G401.6 (cell line): ENCODE measurements around the gene HS3ST3A1.
"Not testable (repeated sequence)": the region's sequence is repeated elsewhere in the genome, so short reads cannot be mapped to it uniquely, and the experiment has no call there.

Source experiments
- FAIRE-seq: peaks from 2 replicates; lab custom pipeline; 2012; peaks lifted over from hg19 to GRCh38; lab: Jason Lieb, UNC

Gene HS3ST3A1

DNA sequence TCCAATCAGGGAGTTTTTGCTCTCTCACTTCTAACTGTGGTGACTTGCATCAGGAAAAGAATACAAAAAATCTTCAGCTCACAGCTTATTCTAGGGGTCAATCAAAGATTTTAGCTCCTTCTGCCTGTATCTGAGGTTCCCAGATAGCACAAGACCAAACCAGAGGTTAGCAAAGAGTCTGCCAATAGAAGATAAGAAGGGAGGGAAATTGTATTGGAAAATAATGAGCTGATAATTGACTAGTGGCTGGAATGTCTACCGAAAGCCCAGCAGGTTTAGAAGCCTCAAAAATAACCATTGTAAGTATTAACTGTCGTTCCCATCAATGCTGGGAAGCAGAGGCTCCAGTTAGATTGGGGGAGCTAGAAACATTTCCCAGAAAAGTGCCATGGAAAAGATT is 26.3 kb downstream of the HS3ST3A1 start:
- no peak for FAIRE-seq

DNA sequence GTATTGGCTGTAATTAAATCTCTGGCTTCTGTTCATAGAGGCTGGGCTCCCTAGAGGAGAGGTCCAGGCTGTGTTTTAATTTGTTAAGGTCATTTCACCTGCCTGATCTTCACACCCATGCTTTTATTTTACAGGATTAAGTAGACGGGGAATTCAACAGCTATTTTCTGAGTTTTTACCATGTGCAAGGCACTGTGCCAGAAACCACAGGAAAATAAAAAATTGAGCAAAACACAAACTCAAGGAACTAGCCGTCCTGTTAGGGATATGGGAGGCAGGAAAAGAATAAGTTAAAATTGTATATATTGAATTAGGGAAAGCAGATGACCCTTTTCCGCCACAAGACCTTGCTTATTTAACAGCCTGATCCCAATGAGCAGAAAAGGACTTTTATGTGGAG is 29.1 kb downstream of the HS3ST3A1 start:
- no peak for FAIRE-seq

DNA sequence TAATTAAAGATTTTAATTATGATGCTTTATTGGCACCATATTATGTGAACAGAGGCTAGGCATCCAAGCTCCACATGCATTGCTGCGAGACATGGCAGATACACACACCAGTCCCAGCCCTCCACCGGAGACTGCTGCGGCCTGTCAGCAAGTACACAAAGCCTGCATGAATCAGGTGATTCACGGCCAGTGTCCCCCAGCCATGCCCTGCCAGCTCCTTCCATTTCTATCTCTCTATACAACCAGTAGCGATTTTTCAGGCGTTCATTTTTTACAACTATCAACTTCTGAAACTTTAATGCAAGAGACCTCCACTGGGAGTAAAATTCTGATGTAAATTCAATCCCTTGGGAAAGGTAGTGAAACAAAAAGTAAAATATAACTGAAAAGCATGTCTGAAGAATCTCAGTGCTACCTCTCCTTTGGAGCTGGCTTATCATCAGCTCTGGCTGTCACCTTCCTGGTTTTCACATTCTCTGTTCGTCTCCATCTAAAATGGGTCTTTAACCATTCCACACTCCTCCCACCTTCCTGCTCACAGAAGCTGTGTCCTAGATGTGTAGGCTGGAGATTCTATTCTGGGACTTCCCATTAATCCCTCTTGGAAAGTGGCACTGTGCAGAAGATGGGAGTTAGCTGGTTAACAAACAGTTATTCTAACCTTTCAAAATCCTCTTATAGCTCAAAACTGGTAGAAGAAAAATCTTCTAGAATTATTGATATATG is 32.2 kb downstream of the HS3ST3A1 start:
- no peak for FAIRE-seq

DNA sequence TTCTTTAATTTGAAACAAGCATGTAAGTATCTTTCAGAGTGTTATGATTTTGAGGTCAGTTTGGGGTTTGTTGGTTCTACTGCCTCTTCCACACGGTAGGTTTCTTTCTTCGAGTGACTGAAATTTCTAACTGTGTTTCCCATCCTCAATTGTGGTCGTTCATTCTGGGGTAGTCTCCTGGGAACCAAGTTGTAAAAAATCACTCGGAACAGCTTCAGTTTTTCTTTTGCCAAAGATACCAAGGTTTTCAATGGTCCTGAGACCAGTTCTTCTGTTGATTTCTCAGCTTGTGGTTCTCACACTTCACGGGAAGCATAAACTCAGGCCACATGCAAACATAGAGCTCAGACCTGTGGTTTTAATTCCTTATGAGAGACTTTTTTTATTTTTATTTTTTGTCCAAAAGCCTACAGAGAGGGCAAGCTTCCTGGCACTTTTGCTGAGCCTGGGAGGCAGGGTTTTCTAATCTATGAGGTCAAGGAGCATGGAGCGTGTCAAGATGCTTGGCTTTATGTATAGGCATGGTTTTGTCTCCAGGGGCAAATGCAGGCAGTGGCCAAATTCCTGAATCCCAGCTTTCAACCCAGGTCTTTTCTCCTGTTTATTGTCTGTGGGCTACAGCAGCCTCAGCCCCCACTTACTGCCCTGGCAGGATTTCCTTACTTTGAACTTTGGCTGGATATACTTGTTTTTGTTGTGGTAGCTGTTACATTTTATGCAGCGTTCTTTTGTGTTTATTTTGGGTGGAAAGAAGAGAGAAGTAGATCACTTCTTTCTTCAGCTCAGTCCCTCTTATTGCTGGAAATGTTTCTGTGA is 32.9 kb downstream of the HS3ST3A1 start:
- no peak for FAIRE-seq

DNA sequence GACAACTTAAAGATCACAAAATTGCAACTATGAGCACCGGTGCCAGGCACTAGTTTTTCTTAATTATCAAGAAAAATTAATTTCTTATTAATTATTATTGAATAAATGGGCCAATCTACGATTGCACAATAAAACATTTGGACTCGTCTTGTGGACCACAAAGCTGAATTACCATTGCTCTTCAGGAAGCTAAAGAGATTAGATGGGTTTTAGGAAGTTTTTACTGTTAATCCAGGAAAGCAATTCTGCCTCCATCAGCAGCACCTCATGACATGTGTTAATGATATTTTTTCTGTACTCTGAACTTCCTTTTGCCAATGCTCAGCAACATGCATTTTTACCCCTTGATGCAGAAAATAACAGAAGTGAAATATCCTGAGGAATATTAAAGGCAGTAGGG is 37.9 kb downstream of the HS3ST3A1 start:
- FAIRE-seq: no peak

DNA sequence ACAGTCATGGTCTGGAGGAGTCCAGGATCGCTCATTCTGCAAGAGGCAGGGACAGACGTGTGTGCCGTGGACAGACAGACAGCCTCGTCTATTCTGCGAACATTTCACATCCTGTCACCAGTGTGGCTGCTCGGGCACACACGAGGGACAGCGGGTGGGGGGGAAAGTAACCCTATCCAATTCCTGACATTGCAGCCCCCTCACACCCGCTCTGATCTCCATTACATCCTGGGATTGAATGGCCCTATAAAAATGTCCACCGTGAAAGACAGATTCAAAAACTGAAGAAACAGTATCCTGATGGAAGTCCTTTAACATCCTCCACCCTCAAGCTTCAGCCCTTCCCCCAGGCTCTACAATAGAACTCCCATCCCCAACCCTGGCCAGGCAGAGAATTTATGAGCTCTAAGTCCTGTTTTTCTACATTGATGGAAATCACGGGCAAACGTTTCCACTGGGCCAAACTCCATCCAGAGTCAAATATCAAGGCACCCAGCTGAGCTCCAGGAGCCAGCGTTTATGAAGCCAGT is 39.4 kb downstream of the HS3ST3A1 start:
- no peak for FAIRE-seq

DNA sequence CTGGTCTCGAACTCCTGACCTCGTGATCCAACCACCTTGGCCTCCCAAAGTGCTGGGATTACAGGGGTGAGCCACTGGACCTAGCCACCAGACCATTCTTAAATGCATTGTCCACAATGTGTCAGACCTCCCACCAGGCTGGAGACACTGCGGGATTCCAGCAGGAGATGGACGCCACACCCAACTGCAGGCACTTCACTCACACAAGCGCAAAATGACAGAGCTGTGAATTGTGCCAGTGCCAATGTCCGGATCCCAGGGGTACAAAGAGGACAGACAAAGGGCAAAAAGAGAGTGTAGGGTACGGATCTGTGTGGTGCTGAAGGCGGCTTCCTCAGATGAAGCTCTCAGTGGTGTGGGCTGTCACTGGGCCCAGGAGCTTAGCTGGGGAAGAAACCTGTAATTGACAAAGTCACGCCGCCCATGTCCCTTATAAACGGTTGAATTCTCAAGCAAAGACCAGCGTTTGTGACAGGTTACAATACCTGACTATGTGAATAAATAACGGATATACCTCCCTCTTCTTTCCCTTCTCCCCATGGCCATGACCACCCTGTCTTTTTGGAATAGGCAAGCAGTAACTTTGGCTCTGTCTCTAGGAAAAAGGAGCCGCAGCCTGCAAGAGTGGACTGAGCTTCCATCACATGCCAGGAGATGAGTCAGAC is 40.0 kb downstream of the HS3ST3A1 start:
- no peak for FAIRE-seq

DNA sequence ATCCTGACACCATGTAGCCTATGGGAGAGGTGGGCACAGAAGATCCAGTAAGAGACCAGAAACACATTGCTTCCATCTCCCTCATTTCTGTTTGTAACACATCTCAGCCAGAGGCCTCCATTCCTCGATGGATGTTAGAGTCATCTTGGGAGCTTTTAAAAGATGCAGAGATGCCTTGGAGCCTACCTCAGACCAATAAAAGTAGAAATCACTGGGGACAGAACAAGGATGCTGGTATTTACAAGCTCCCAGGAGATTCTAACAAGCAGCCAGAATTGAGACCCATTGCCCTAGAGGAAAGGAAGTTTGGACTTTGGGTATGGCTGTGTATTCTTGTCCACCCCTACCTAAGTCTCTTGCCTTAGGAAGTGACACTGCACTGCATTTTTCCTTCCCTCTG is 40.8 kb downstream of the HS3ST3A1 start:
- FAIRE-seq: no peak

DNA sequence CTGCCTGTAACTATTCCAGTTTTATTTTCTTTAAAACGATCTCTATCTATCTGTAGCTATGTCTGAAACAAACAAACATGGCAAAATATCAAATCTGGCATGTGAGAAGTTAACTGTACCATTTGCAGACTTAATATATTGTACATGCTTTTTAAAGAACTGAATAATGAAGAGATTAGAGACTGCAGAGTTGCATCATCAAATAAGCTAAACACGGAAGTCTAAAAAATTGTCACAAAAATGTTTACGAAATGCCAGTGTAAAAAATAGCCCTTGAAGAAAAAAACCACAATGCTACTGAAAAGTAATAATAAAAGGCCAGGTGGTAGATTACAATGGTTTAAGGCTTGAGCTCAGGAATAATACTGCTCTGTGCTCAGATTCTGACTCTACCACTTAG is 43.1 kb downstream of the HS3ST3A1 start:
- no peak for FAIRE-seq

DNA sequence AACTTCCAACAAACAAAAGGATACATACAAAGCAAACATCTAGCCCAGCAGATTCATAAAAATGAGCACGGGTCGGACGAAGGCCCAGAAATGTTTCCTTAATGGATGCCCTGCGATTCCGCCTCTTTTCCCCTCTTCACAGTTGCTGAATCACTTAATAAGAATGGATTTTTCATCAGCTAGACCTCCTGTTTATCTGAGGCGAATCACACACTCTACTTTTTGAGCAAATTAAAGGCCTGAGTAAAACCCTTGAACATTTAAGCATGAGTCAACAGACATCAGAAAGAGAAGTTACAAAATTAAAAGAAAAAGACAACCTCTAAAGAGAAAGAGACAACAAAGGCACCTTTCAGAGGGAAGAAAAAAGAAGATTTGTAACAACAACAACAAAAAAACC is 44.7 kb downstream of the HS3ST3A1 start:
- no peak for FAIRE-seq

DNA sequence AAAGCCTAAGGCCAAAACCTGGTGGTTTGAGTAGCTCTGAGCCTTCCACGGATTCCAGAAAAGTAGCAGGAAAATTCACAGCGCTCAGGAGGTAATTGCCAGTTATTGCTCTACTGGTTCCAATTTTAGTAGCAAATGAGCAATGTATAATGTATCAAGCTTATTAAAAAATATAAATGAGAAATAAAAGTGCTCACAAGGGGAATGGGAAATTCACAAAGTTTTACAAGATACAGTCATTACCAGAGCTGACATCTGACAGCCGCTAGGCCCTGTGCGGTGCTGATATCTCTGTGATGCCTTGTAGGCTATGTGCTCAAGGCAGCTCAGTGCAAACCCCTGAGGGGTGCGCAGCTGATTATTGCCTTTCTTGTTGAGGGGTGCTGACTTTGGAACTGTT is 47.5 kb downstream of the HS3ST3A1 start:
- FAIRE-seq: no peak

DNA sequence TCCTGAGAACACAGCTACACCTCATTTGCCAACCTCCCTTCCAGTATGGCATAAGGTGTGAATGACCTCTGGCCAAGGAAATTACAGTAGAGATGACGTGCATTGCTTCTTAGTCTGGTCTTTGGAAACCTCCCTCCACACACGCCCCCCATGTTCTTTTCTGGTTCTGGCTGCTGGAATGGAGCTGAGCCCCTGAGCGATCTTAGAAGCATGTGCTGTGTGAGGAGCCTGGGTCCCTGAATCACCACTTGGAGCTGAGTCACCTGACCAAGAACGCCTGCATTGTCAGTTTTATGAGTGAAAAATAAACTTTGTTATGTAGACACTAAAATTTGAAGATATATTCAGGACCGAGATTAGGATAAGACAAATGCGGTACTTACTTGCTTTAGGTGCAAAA is 51.4 kb downstream of the HS3ST3A1 start:
- no peak for FAIRE-seq

DNA sequence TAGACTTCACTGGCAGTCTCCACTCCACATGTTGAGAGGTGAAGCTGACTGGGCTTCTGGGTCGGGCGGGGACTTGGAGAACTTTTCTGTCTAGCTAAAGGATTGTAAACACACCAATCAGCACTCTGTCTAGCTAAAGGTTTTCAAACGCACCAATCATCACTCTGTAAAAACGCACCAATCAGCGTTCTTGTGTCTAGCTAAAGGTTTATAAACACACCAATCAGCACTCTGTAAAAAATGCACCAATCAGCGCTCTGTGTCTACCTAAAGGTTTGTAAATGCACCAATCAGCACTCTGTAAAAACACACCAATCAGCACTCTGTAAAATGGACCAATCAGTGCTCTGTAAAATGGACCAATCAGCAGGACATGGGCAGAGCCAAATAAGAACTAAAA is 53.2 kb downstream of the HS3ST3A1 start:
- not testable (repeated sequence) for FAIRE-seq

DNA sequence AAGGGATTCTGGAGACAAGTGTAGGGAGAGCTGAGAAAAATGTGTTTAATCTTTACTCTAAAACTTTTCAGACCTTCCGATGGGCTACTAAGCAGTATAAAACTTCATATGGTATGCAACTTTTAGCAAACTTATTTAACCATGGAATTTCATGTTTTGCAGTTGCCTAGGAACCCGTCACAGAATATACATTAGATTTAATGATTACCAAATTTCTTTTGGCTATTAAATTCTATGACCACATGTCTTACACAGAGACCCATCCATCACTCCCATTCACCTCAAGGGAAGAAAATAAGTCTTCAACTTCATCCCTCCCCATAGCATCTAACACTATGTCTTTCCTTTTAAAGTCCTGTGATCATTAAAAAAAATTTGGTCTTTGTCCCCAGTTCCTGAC is 54.9 kb downstream of the HS3ST3A1 start:
- FAIRE-seq: no peak

DNA sequence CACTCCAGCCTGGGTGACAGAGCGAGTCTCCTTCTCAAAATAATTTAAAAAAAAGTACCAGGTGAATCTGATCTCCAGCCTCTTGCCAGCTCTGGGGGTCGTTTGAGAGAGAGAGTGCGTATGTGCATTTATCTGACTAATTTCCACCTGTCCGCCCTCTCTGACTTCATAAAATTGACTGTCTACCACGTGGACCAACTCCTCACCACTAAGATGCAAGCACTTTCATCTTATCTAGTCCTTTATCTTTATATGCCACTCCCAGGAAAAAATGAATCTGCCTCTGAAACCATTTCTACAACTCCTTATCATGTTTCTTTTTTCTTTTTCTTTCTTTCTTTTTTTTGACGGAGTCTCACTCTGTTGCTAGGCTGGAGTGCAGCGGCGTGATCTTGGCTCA is 55.8 kb downstream of the HS3ST3A1 start:
- FAIRE-seq: no peak

DNA sequence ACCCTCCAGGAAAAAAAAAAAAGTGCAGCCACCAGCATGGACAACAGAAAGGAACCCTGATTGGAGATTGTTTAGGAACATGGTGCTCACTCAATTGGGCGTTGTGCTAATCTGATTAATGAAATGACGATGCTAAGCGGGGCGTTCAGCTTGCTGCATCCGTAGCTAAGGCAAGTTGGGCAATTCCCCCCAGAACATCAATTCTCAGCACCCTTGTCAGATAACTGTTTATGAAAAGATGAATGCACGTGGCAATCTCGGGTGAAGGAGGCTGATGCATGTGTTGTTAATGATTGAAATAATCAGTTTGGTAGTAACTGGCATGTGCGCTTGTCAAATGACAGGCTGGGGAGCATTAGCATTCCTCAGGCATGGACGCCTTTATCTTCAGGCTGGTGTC is 57.0 kb downstream of the HS3ST3A1 start:
- FAIRE-seq: no peak

DNA sequence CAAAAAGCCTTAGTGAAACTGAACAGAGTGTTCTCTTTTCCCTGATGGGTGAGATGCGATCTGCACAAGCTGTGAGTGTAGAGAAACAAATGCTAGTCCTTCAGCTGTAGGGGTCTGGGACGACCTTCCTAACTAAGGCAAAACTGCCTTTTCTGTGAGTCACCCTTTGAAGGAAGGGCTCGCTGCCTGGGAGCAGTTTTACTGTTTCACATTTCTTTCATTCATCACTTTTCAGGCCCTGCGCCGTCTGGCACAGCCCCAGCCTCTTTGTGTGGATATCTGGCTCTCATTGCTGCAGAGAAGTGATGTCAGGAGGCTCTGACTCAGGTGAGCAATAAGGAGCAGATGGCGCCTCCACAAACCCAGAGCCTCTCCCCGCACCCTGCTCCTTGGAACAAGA is 57.4 kb downstream of the HS3ST3A1 start:
- no peak for FAIRE-seq

DNA sequence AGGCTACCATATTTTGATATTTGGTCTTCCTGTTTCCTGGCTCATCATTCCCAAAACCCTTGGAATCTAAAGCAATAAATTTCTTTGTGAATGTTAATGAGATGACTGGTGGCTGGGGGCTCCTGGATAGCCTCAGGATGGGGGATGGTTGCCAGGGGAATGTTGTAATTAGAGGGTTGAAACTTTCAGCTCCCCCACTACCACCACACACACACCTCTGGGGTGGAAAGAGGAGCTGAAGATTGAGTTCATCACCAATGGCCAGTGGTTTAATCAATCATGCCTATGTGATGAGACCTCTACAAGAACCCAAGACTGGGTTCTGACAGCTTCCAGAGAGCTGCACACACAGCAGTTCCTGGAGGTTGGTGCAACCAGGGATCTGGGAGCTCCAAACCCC is 59.1 kb downstream of the HS3ST3A1 start:
- FAIRE-seq: no peak

DNA sequence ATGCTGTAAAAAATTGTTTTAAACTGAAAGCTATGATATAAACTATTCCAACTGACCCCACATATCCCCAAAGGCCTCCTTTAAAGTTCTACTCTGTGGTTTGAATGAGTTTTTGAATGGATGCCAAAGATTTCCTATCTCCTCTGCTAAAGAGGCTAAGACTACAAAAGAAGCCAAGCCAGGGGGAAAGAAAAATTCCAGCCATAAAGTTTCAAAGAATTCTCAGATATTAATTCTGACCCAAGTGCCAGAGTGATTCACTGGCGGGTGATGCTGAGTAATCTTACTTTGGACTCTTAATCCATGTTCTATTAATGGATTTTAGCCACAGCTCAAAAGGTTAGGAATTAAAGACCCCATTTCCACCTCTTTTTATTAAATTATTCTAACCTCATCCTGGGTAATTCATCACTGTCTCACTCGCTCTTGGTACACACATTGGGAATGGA is 60.7 kb downstream of the HS3ST3A1 start:
- no peak for FAIRE-seq

DNA sequence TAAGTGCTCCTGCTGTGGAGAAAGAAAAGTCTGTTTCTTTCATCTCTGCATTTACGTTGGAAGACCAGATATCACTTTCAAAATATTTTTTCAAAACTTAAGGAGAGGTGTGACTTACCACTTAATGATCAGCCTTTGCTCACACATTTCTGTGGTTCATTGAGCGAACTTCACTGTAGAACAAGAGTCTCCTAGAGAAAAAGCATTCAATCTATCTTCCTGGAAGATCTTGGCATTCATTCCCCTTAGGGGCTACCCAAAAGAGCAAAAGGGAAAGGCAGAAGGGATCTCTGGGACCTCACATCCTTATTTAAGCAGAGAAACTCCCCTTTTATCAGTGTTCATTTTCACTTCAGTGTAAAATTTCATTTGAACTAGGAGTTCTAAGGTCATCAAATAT is 61.2 kb downstream of the HS3ST3A1 start:
- FAIRE-seq: no peak

DNA sequence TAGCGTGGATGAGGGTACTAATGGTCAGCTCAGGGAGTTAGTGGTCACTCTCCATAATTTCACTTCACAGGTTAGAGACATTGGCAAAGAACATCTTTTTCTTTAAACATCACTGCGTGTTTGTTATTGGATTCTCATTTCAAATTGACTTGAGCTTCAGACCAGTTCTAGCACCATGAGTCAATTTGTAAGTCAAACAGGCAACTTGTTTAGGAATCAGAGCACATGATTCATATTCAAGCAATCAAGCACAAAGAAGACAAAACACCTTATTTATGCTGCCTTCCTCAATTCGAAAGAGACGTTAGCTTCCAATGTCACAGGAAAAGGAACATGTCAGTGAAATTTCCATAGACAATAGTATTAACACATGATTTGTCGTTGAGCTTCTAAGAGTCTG is 62.3 kb downstream of the HS3ST3A1 start:
- FAIRE-seq: no peak

DNA sequence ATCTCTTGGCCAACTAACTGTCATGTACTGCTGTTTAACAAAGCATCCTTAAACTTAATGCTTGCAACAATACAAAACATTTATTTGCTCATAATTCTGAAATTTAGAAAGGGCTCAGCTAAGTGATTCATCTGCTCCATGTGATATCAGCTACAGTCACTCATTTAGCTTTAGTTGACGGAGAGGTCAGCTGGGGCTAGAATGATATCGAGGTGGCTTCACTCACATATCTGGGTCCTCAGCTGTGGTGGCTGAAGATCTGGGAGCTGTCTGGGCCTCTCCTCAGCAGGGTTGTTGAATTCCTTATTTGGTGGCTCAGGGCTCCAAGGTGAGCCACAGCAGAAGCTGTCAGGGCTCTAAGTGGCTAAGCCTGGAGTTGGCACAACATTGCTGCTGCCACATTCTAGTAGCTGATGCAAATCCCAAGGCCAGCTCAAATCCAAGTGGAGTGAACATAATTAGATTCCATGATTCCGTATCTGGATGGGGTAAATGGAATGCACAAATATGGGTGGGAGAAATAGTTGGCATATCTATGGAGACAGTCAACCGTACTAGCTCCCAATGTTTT is 62.8 kb downstream of the HS3ST3A1 start:
- no peak for FAIRE-seq
